ENCODE measurements around the gene CD1E. TPM values are rescaled to one million over a fixed set of nuclear protein-coding genes. Genes with fewer than 3 reads are reported as not detected.

Gene CD1E
- total and polyA plus RNA-seq, 10 of the 15 experiments (the other 5 are each of a cell fraction or from before 2014, with no cell fraction given) = 0.05 to 0.07 (median 0.05) TPM; not detected in 7

GRCh38 chr1:158391099-158391498 lies 37.4 kb downstream of the CD1E start:
- H4K20me1 ChIP-seq (ENCODE audit: control insufficient read depth, insufficient read depth) = no peaks in the 10 kb centered on the region
- H3K27ac ChIP-seq (ENCODE audit: control insufficient read depth, insufficient read depth) = no peak overlapping the region
- CTCF ChIA-PET = no interaction called here
- H3K79me2 ChIP-seq (ENCODE audit: control insufficient read depth, insufficient read depth, low read length) = no peaks in the 10 kb centered on the region
- TF ChIP-seq WRNIP1 (IDR thresholded peaks at IDR 0.05; ENCODE audit: borderline replicate concordance, low read depth, low read length) (no peak), ZNF384 (IDR thresholded peaks at IDR 0.05; ENCODE audit: borderline replicate concordance, low read depth, low read length) (no peak)
- no peaks in the 10 kb centered on the region for H3K4me1 ChIP-seq (ENCODE audit: control insufficient read depth, insufficient read depth, low read length)
- H3K4me3 ChIP-seq = no peak overlapping the region
- no peak overlapping the region for H3K4me2 ChIP-seq (ENCODE audit: control insufficient read depth, insufficient read depth)
- DNase-seq (ENCODE audit: low read depth, low spot score) = no peak
- no peaks in the 10 kb centered on the region for H3K9me3 ChIP-seq (replicated peaks; ENCODE audit: control insufficient read depth, insufficient read depth, low read length)
- SMC1A ChIA-PET (ENCODE audit: uncharacterized antibody, unreplicated experiment) = interaction anchor here (1.0 kb wide), 1 partner anchor 18 kb away, joined by 3 read pairs; no protein-coding TSS in a partner anchor
- H3K9ac ChIP-seq (ENCODE audit: control insufficient read depth, insufficient read depth, low read length) = no peak overlapping the region
- no peak overlapping the region for H2AFZ ChIP-seq (ENCODE audit: control insufficient read depth, low read depth, low read length)
- in situ Hi-C loops (cut with MboI) (no loop called here), intact Hi-C loops (cut with micrococcal nuclease; ENCODE audit: unreplicated experiment) (no loop called here)
- no TSS peak for BruUV-seq (replicated peaks)
- RAD21 ChIA-PET (ENCODE audit: unreplicated experiment) = no interaction called here
- POLR2A ChIA-PET = no interaction called here
- no peaks in the 10 kb centered on the region for H3K36me3 ChIP-seq (ENCODE audit: control insufficient read depth in 2 of 2, insufficient read depth in 2 of 2, low read length in 1 of 2)
- no peak for FAIRE-seq
- no peaks in the 10 kb centered on the region for H3K27me3 ChIP-seq (replicated peaks in 1 of 2; ENCODE audit: control insufficient read depth in 2 of 2, insufficient read depth in 2 of 2, low read length in 1 of 2)
- no peak for ATAC-seq

- Histone ChIP-seq H3K4me1 (ENCODE audit: control insufficient read depth, insufficient read depth, low read length) (no peaks in the 10 kb centered on the region), H3K36me3 (ENCODE audit: control insufficient read depth in 2 of 2, insufficient read depth in 2 of 2, low read length in 1 of 2) (no peaks in the 10 kb centered on the region), H3K27ac (ENCODE audit: control insufficient read depth, insufficient read depth) (no peak overlapping the region), H3K27me3 (replicated peaks in 1 of 2; ENCODE audit: control insufficient read depth in 2 of 2, insufficient read depth in 2 of 2, low read length in 1 of 2) (no peaks in the 10 kb centered on the region), H3K79me2 (ENCODE audit: control insufficient read depth, insufficient read depth, low read length) (no peaks in the 10 kb centered on the region), H3K9me3 (replicated peaks; ENCODE audit: control insufficient read depth, insufficient read depth, low read length) (no peaks in the 10 kb centered on the region), H3K4me2 (ENCODE audit: control insufficient read depth, insufficient read depth) (no peak overlapping the region), H2AFZ (ENCODE audit: control insufficient read depth, low read depth, low read length) (no peak overlapping the region), H4K20me1 (ENCODE audit: control insufficient read depth, insufficient read depth) (no peaks in the 10 kb centered on the region), H3K4me3 (no peak overlapping the region), H3K9ac (ENCODE audit: control insufficient read depth, insufficient read depth, low read length) (no peak overlapping the region)
- ChIA-PET CTCF (interaction anchor here (1.2 kb wide), 1 partner anchor 190 kb away, joined by 3 read pairs; no protein-coding TSS in a partner anchor), RAD21 (ENCODE audit: unreplicated experiment) (no interaction called here), SMC1A (ENCODE audit: uncharacterized antibody, unreplicated experiment) (interaction anchor here (0.9 kb wide), 1 partner anchor 12 kb away, joined by 3 read pairs; no protein-coding TSS in a partner anchor), POLR2A (no interaction called here)
- intact Hi-C loops (cut with micrococcal nuclease; ENCODE audit: unreplicated experiment) (no loop called here), in situ Hi-C loops (cut with MboI) (no loop called here)
- ATAC-seq (no peak), FAIRE-seq (no peak), DNase-seq (ENCODE audit: low read depth, low spot score) (no peak)
- BruUV-seq (replicated peaks) = no TSS peak
- WGBS (ENCODE audit: insufficient coverage, insufficient replicate concordance, low lambda C conversion rate, missing lambda C conversion rate) = 82% methylated on average over 5 of the region's 5 CpGs
- TF ChIP-seq ESRRA (IDR thresholded peaks at IDR 0.05; ENCODE audit: low read length) = no peak
- TF ChIP-seq, protein P1, sequence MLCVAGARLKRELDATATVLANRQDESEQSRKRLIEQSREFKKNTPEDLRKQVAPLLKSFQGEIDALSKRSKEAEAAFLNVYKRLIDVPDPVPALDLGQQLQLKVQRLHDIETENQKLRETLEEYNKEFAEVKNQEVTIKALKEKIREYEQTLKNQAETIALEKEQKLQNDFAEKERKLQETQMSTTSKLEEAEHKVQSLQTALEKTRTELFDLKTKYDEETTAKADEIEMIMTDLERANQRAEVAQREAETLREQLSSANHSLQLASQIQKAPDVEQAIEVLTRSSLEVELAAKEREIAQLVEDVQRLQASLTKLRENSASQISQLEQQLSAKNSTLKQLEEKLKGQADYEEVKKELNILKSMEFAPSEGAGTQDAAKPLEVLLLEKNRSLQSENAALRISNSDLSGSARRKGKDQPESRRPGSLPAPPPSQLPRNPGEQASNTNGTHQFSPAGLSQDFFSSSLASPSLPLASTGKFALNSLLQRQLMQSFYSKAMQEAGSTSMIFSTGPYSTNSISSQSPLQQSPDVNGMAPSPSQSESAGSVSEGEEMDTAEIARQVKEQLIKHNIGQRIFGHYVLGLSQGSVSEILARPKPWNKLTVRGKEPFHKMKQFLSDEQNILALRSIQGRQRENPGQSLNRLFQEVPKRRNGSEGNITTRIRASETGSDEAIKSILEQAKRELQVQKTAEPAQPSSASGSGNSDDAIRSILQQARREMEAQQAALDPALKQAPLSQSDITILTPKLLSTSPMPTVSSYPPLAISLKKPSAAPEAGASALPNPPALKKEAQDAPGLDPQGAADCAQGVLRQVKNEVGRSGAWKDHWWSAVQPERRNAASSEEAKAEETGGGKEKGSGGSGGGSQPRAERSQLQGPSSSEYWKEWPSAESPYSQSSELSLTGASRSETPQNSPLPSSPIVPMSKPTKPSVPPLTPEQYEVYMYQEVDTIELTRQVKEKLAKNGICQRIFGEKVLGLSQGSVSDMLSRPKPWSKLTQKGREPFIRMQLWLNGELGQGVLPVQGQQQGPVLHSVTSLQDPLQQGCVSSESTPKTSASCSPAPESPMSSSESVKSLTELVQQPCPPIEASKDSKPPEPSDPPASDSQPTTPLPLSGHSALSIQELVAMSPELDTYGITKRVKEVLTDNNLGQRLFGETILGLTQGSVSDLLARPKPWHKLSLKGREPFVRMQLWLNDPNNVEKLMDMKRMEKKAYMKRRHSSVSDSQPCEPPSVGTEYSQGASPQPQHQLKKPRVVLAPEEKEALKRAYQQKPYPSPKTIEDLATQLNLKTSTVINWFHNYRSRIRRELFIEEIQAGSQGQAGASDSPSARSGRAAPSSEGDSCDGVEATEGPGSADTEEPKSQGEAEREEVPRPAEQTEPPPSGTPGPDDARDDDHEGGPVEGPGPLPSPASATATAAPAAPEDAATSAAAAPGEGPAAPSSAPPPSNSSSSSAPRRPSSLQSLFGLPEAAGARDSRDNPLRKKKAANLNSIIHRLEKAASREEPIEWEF (IDR thresholded peaks at IDR 0.05; ENCODE audit: insufficient replicate concordance, low read depth, low read length) = no peak
- TF ChIP-seq SRF (IDR thresholded peaks at IDR 0.05; ENCODE audit: low read depth in 2 of 2, low read length in 2 of 2) = no peak
- no peak for TF ChIP-seq ETV6 (conservative IDR thresholded peaks at IDR 0.05 in 1 of 2, IDR thresholded peaks at IDR 0.05 in 1 of 2; ENCODE audit: borderline replicate concordance in 1 of 2, low read depth in 1 of 2)
- TF ChIP-seq DPF2 (IDR thresholded peaks at IDR 0.05) = no peak
- TF ChIP-seq ATF7 (IDR thresholded peaks at IDR 0.05; ENCODE audit: low read depth) = no peak
- TF ChIP-seq CREM (IDR thresholded peaks at IDR 0.05; ENCODE audit: low read depth) = no peak
- no peak for TF ChIP-seq SP1 (IDR thresholded peaks at IDR 0.05; ENCODE audit: low read depth, low read length)
- no peak for TF ChIP-seq TARDBP (IDR thresholded peaks at IDR 0.05; ENCODE audit: borderline replicate concordance)
- no peak for TF ChIP-seq RUNX3 (IDR thresholded peaks at IDR 0.05; ENCODE audit: low read length)
- no peak for TF ChIP-seq YBX1 (IDR thresholded peaks at IDR 0.05)
- TF ChIP-seq CEBPB (IDR thresholded peaks at IDR 0.05; ENCODE audit: borderline replicate concordance in 1 of 2, low read depth in 2 of 2, low read length in 2 of 2) = no peak
- no peak for TF ChIP-seq SREBF1 (IDR thresholded peaks at IDR 0.05; ENCODE audit: low read length)
Measured at GRCh38 chr1:158393476-158393875, 39.8 kb downstream of the CD1E start.
